ENCODE results near the gene LPP.

The LPP gene

DNA sequence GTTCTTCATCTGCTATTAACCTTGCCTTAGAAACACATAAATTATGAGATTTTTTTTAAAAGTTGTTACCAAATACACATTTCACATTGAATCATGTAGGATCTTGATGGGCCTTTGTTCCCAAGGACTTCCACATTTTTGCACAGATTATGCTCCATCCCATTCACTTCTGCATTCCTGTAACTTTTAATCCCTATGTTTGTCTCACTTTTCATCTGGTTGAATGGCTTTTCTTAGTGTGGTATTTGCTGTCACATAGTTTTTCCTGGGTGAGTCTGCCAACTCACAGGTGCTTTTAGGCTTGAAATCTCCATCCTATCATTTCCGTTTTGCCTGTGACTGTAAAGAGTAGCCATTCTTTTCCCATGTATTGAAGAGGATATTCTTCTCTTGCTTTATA is 720.6 kb downstream of the LPP start:
- no peak for DNase-seq

DNA sequence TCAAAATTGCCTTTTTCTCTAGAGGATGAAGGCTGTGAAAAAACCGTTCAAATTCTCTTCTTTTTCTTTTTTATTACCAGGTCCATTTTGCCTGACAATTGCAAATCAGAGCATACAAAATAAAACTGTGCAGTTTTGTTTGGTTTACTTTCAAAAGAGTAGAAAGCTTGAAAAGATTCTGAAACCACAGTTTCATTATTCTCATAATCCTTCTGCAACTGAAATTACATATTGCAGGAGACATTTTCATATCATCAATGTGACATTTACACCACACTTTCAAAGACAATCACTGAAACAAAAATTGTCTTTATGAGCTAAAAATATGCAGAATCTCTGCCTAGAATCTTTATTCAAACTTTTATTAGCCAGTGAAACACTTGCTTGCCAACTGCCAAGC is 721.5 kb downstream of the LPP start:
- no peak for DNase-seq

- no peak for DNase-seq
Observed at GRCh38 chr3:188876370-188876769, 722.4 kb downstream of the LPP start.

GRCh38 chr3:188877381-188877780 is 723.4 kb downstream of the LPP start:
- no peak for DNase-seq

DNA sequence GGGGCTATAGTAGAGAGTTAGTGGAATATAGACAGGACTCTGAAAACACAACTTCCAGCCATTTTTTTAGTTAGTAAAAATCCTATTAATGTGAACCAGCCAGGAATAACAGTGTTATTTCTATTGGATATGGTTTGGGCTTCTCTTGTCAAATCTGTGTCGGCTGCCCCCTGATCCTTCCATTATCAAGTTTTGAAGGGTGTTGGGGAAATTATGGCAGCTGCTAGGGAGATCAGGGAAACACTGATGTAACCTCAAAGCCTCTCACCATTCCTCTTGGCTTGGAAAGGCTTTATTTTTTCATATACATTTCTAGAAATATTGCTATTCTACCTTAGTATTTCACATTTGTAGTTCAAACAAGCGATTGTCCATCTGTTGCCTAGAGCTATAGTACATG is 724.1 kb downstream of the LPP start:
- no peak for DNase-seq

- no peak for DNase-seq
Observed at GRCh38 chr3:188881954-188882641, 728.1 kb downstream of the LPP start.

GRCh38 chr3:188884299-188885043 is 730.5 kb downstream of the LPP start:
- no peak for DNase-seq

- no peak for DNase-seq
Observed at GRCh38 chr3:188888321-188889053, 734.5 kb downstream of the LPP start.

DNA sequence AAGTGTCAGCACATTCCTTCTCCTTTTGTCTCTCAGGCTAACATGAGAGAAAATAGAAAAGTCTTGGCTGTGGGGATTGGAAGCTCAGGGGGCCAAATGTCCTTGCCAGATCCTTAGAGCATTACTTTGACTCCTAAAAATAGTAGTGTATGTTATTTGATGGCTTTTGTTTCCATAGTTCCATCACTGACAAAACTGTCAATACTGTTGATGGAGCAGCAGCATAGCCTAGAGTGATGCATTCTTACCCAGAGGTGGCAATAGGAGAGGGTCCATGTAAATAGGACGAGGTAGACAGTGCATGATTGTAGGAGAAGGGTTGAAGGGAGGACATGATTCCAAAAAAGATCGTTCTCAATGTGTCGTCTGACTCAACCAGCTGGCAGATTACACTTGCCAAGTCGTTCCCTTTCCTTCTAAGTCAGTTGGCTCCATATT is 735.1 kb downstream of the LPP start:
- no peak for DNase-seq

- no peak for DNase-seq
Observed at GRCh38 chr3:188890572-188891270, 736.8 kb downstream of the LPP start.

DNA sequence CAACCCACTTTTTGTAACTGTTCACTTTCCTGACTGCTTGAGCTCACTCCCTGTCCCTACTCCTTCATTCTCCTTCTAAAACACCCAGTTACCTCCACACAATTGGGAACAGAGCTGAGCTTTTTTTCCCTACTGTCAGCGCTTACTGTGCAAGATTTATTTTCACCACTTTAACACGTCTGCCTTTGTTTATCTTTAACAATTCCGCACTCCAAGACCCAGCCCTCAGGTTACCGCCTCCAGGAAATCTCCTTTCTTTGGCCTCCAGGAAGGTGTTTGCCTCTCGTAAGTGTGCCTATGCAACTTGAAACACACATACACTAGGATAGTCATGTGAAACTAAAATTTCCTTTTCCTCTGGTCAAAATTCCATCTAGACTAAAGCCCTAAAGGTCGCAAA is 745.9 kb downstream of the LPP start:
- no peak for DNase-seq

DNA sequence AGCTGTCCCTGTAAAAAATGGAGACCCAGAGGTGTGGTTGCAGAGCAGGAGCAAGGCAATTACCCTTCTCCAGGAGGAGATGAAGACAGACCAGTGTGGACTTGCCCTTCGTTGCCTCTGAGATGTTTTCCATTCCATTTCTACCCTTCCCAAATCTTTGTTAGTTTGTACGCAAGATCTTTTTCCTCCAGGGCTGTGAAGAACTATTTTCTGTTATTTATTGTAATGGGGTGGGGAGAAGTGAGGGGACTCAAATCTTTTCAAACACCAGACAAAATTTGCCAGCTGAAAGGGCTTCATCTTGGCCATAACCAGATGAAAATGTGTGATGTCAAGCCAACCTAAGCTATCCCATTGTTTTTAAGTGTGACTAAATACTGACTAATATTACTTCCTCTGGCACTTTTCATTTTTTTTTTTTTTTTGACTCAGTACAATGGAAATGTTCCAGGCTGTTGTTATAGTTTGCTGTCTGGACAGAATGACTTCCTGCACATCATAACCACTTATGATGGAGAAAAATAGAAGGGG is 746.5 kb downstream of the LPP start:
- DNase-seq, result no peak

- no peak for DNase-seq
Observed at GRCh38 chr3:188901126-188901525, 747.2 kb downstream of the LPP start.

- no peak for DNase-seq
Observed at GRCh38 chr3:188901671-188902287, 747.8 kb downstream of the LPP start.

DNA sequence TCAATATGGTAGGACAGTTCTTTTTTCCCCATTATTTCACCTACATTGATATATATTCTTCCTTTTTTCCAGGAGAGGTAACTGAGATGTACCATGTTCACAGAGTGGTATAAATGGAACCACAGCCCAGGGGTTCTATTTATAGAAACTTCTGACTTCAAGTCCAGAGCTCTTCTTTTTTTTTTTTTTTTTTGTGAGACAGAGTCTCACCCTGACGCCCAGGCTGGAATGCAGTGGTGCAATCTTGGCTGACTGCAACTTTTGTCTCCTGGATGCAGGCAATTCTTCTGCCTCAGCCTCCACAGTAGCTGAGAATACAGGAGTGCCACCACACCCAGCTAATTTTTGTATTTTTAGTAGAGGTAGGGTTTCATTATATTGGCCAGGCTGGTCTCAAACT is 750.7 kb downstream of the LPP start:
- DNase-seq, result no peak

GRCh38 chr3:188905547-188905946 is 751.6 kb downstream of the LPP start:
- DNase-seq, result no peak

GRCh38 chr3:188906236-188906635 is 752.3 kb downstream of the LPP start:
- no peak for DNase-seq

GRCh38 chr3:188908002-188908850 is 754.3 kb downstream of the LPP start:
- DNase-seq, result no peak

GRCh38 chr3:188911026-188911850 is 757.3 kb downstream of the LPP start:
- no peak for DNase-seq

GRCh38 chr3:188913084-188913483 is 759.1 kb downstream of the LPP start:
- no peak for DNase-seq

GRCh38 chr3:188914552-188914951 is 760.6 kb downstream of the LPP start:
- no peak for DNase-seq
